GM21723 (cell line): ENCODE results near the gene RASSF7.

Source experiments
- ATAC-seq: cut with Tn5 transposase; IDR thresholded peaks from one replicate; pipeline ENCODE4 v1.9.1; 2021; ENCODE audit warnings: mild to moderate bottlenecking, moderate library complexity; ENCODE audit not compliant: unreplicated experiment

RASSF7 gene

GRCh38 chr11:551131-551530, 9.6 kb upstream of the RASSF7 start:
- no peak for ATAC-seq

DNA sequence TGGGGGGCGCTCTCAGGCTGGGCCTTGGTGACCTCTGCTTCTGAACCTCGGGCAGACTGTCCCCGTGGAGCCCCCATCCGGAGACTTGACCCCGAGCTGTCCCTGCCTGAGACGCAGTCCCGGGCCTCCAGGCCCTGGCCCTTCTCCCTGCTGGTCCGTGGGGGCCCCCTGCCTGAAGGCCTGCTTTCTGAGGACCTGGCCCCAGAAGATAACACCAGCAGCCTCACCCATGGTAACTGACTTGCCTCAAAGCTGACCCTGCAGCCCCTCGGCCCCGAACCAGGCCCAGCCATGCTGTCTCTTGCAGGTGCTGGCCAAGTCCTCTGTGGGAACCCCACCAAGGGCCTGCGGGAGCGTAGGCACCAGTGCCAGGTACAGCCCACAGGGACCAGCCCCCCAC, 9.2 kb upstream of the RASSF7 start:
- ATAC-seq, result no peak

DNA sequence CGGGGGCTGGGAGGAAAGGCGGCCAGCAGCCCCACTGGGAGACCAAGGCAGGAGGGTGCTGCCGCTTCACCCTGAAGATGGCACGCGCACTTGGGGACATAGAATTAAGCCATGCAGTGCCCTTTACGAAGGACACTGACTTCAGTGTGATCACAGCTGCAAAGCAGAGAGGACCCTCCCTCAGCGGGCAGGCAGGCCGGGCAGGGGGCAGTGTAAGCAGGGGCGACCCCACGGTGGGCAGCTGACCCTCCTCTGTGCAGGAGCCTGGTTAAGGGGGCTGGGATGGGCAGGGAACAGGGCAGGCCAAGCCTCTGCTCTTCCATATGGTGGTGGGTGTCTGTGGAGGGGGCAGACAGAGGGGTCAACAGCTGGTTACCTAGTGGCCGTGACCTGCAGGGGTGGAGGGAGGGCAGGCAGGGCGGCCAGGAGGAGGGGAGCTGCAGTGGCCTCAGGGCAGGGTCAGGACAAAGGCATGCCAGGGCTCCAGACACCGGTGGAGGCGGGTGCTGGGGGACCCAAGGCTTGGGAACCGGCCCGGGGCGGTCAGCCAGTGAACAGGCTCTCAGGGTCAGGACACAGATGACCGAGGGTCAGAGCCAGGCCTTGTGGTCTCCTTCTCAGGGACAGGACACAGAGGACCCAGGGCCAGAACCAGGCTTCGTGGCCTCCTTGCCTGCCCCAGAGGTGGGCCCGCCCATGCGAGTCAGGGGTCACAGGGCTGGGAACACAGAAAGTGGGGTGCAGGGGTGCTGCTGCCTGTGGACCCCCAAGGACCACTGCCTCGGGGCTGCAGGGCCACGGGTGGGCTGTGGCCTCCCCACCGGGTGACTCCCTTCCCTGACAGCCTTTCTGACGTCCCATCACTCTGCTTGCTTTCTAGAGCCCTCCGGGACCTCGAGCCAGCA, 7.4 kb upstream of the RASSF7 start:
- no peak for ATAC-seq

- no peak for ATAC-seq
Measured at GRCh38 chr11:553988-554340, 6.8 kb upstream of the RASSF7 start.

DNA sequence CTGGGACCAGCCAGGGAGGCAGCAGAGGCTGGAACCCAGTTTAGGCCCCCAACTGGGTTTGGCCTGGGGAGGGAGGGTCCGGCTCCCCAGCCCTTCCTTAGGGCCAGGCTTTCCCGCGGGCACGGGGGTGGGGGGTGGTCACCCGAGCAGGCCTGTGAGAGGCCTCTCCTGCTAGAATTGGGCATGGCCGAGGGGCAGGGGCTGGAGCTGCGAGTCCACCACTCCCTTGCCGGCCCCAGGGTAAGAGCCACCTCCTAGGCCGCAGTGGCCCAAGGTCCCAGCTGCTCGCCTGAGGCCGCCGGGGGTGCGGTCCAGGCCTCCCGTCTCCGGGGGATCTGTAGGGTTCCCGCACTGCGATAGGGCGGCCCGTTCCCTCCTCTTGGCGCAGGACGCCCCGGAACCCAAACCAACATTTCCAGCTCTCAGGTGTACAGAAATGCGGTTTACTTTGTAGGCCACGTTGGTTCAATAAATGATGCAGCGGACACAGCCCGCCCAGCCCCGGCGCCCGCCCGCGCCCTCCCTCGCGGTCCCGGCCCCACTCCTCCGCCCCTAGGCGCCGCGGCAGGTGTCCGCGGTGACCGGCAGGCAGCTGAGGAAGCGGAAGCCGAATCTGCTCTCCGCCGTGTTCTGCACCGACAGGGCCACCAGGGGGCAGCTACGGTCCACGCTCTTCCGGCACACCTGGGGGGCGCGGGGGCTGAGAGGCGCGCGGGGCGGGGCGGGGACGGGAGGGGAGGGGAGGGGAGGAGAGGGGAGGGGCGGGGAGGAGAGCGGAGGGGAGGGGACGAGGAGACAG, 6.1 kb upstream of the RASSF7 start:
- no peak for ATAC-seq

DNA sequence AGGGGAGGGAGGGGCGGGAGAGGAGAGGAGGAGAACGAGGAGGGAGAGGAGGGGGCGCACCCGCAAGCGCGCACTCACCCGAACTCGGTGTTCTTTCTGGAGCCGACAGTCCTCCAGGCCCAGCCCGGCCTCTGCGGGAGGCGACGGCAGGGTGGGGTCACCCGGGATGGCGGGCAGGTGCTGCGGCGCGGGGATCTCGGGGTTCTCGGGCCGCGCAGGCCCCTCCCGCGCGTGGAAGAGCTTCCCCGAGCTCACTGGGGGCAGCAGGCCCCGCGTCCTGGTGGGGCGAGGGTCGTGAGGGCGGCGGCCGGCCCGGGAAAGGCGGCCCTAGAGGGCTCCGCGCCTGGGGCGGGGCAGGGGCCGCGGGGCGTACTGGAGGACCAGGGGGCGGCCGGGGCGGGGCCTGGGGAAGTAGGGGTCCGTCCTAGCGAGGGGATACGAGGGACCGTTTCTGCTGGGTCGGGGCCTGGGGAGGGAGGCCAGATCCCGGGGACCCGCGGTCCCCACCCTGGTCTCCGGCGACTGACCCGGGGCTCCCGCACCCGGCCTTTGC, 5.5 kb upstream of the RASSF7 start:
- no peak for ATAC-seq

DNA sequence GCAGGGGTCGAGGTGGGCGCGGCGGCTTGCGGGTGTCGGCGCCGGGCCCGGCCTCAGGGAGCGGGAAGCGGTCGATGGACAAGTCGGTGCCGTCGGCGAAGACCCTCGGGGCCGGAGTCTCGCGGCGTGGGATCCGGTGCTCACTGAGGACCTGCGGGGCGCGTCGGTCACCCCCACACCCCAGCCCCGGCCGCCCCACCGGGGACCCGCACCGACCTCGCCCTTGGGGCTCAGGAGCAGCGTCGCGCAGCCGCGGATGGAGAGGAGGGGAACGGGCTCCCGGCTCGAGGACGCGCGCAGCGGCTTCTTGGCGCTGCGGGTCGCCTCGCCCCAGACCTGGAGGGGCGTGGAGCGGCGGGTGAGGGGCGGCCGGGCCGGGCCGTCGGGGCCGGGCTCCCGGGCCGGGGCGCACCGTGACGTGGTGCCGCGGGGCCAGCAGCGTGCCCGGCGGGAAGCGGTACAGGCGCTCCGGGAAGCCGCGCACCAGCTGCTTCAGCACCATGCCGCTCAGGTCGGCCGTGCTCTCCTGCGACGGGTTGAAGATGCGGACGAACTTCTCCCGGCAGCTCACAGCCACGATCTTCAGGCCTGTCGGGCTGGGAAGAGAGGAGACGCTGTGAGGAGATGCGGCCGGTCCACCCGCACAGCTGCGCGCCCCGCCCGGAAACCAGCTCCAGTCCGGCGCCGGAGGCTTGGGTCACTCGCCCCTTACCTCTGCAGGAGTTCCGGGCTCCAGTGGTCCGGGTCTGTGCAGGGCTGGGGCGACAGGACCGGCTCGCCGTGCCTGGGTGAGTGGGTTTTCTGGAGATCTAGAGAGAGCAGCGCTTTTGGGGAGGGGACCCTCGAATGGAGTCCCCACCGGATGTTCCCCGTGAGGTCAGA, 4.7 kb upstream of the RASSF7 start:
- no peak for ATAC-seq

- ATAC-seq, result no peak
Measured at GRCh38 chr11:556662-557256, 4.0 kb upstream of the RASSF7 start.

- no peak for ATAC-seq
Measured at GRCh38 chr11:557328-558132, 3.2 kb upstream of the RASSF7 start.

GRCh38 chr11:558503-558902, 2.3 kb upstream of the RASSF7 start:
- no peak for ATAC-seq

DNA sequence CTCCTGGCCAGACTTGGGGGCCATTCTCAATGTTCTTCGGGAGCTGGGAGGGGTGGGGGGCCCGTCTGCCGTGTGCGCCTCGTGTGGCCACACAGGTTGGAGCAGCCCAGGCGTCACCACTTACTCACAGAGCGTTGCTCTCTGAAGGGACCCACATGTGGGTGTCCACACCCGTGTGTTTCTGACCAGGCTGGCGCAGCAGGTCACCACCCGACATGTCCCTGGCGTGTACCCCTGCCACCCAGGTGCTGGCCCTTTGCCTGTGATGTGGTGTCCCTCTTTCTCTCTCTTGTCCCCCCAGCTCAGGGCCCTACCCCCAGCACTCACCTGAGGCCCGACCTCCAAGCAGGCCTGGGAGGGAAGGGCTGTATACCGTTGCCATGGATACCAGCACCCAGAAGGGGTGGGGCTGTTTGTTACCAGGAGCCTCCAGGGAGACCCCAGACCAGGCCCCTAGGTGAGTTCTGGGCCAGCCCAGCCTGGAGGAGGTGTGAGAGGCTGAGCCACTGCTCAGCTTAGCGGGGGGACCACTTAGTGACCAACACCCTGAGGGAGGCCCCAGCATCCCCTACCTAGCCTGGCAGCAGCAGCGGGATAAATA, 1.6 kb upstream of the RASSF7 start:
- ATAC-seq, result no peak

DNA sequence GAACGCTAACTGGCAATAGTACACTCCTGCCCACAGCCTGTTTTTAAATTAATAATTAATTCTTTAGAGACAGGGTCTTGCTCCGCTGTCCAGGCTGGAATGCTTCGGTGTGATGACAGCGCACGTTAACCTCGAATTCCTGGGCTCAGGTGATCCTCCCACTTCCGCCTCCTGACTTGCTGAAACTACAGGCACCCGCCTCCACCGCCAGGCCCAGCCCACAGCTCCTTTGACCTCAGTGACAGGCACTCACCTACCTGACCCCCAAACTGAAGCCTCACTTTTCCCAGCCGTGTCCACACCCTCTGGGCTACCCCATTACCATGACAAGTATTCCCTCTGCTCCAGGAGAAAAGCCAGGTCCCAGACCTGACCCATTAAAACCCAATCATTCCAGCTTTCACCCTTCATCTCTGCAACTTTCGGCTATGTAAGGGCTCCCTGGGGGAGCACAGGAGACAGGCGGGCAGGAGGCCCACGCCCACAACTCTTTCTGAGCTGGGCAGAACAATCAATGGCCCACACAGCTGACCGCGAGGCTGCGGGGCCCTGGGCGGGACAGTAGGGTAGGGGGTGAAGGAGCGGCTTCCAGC, 962 bp upstream of the RASSF7 start:
- ATAC-seq, result no peak

GRCh38 chr11:561148-562003, 606 bp downstream of the RASSF7 start:
- peak; percentile 25 for ATAC-seq

DNA sequence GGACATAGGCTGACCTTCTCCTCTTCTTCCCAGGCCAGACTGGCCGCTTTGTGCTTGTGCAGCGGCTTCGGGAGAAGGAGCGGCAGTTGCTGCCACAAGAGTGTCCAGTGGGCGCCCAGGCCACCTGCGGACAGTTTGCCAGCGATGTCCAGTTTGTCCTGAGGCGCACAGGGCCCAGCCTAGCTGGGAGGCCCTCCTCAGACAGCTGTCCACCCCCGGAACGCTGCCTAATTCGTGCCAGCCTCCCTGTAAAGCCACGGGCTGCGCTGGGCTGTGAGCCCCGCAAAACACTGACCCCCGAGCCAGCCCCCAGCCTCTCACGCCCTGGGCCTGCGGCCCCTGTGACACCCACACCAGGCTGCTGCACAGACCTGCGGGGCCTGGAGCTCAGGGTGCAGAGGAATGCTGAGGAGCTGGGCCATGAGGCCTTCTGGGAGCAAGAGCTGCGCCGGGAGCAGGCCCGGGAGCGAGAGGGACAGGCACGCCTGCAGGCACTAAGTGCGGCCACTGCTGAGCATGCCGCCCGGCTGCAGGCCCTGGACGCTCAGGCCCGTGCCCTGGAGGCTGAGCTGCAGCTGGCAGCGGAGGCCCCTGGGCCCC, 1.4 kb downstream of the RASSF7 start:
- no peak for ATAC-seq

- no peak for ATAC-seq
Measured at GRCh38 chr11:563066-563811, 2.5 kb downstream of the RASSF7 start.

- no peak for ATAC-seq
Measured at GRCh38 chr11:563812-564578, 3.2 kb downstream of the RASSF7 start.
